HG03342 (cell line): ENCODE measurements around the gene NIBAN1.

Experiments
- ATAC-seq: cut with Tn5 transposase; IDR thresholded peaks from one replicate; pipeline ENCODE4 v1.9.1; 2021; ENCODE audit warnings: mild to moderate bottlenecking, moderate library complexity; ENCODE audit not compliant: unreplicated experiment

NIBAN1 gene

GRCh38 chr1:184947497-184948256 lies 26.6 kb downstream of the NIBAN1 start:
- no peak for ATAC-seq

DNA sequence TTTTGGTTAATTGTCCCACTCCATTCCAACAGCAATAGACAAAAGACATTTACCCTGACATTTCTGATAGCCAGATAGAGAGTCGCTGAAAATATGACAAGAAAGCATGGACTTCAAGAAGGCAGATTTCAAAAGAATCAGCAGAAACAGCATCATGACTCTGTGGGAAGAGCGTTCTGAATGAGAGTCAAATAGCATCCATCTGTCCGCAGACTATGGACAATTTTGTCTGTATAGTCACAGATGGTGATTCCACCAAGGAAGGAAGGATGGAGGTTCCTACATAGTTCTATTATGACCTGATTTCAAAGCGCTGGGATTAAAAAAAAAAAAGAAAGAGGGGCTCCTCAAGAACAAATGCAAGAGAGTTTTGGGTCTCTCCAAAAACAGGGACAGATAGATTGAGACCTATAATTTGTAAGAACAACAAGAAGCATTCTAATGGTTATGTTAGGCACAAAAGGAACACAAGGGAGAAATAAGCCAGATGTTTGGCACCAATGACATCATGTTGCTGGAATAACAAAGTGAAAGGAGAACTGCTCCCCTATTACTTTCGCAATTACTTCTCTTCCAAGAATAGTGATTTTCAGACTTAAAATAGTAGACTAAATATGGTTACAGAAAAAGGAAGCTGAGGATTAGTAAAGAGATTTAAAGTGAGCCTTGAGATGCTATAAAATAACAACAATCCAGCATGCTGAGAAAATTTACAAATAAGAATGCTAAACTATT lies 28.5 kb downstream of the NIBAN1 start:
- peak; percentile 65 for ATAC-seq

DNA sequence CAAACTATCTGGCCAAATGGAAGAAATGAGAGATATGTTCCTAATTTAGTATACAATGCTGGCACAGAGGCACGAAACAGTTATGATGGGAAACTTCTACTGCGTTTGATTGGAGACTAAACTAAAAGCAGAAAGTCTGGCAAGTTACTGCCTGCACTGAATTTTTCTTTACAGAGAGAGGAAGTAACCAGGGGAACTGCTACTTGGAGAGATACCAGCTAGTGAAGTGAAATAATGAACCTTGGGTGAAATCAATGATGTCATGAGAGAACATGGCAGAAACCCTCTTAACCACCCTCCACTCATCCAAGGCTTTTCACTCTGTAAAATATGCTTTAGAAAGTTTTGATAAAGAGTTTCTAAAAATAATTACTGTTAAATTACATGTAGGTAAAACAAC lies 29.3 kb downstream of the NIBAN1 start:
- ATAC-seq = peak; percentile 60

GRCh38 chr1:184943998-184944397 lies 30.3 kb downstream of the NIBAN1 start:
- no peak for ATAC-seq

GRCh38 chr1:184941735-184942134 lies 32.6 kb downstream of the NIBAN1 start:
- peak; percentile 57 for ATAC-seq

DNA sequence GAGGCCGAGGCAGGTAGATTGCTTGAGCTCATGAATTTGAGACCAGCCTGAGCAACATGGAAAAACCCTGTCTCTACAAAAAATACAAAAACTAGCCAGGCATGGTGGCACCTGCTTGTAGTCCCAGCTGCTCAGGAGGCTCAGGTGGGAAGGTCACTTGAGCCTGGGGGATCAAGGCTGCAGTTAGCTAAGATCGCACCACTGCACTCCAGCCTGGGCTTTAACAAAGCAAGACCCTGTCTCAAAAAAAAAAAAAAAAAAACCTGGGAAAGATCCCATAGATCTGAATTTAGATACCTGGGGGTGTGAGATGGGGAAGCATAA lies 32.9 kb downstream of the NIBAN1 start:
- ATAC-seq = peak; percentile 12

DNA sequence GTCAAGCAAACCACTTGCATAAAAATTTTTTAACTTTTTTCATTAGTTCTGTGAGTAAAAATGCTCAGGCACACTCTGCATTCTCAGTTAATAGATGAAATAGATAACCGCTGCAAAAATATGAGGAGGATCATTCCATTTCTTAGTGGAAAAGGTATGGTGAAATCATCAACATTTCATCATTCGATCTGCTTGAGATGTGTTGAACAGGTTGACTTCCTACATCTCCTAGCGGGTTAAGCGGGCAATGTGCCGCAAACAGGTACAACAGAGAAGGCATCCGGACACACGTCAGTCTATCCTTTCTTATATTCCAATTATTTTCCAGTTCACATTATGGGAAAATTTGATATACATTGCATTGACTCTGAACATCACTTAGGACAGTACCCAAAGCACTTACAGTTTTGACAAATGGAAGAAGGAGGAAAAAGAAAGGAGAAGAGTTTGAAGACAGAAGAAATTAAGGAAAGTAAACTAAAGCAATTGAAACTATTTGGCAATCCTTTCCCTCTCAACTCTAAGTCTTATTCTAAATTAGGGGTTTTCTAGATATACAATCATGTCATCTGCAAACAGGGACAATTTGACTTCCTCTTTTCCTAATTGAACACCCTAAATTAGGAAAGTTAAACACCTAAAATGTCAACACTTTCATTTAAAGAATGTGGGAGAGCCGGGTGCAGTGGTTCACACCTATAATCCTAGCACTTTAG lies 33.5 kb downstream of the NIBAN1 start:
- ATAC-seq = no peak

GRCh38 chr1:184940226-184940625 lies 34.1 kb downstream of the NIBAN1 start:
- no peak for ATAC-seq

- no peak for ATAC-seq
Measured at GRCh38 chr1:184937729-184938128, 36.6 kb downstream of the NIBAN1 start.

DNA sequence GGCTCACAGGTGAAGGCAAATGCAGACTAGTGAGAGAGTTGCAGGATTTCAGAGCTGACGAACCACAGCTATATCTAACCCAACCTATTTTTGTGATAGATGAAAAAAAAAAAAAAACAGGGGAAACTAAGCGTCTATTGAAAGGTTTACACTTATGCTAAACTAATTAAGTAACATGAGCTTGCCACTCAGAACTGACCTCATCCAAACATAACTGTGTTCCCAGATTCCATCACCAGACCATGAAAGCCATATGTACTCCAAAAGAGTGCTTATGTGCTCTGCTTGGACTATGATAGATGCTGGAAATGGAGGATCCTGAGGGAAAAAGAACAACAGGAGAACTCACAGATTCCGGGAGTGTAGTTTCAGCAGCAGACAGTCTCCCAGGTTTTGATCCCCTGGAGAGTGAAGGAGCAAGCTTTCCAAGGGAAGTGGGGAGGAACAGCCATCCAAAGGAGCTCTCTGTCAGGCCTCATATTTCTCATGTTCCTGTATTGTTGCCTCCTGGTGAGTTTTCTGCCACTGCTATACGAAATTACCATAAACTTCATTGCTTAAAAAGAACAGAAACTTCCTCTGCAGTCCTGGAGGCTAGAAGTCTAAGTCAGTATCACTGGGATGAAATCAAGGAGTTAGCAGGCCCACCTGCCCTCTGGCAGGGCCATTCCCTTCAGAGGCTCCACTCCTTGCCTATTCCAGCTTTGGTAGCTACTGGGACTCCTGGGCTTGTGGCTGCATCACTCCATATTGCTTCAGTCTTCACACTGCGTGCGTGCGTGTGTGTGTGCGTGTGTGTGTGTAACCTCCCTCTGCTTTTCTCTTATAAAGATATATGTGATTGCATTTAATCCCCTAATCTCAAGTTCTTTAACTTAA lies 38.1 kb downstream of the NIBAN1 start:
- no peak for ATAC-seq

DNA sequence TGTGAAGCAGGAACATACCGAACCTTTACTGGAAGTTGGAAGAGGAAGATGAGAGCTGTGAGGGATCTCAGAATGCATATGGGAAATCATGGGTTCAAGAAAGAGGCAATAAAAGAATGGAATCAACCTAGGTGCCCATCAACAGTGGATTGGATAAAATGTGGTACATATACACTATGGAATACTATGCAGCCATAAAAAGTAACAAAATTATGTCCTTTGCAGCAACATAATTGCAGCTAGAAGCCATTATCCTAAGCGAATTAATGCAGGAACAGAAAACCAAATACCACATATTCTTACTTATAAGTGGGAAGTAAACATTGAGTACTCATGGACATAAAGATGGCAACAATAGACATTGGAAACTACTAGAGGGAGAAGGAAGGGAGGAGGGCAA lies 40.4 kb downstream of the NIBAN1 start:
- no peak for ATAC-seq

DNA sequence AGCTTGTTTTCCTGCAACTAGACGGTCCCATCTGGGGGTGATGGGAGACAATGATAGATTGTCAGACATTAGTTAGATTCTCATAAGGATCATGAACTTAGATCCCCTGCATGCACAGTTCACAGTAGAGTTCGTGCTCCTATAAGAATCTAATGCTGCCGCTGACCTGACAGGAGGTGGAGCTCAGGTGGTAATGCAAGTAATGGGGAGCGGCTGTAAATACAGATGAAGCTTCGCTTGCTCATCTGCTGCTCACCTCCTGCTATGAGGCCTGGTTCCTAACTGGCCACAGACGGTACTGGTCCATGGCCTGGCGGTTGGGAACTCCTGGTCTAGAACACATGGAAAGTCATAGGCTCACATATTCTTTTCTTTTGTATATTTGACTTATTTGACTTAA lies 42.0 kb downstream of the NIBAN1 start:
- ATAC-seq = no peak

GRCh38 chr1:184931566-184931965 lies 42.7 kb downstream of the NIBAN1 start:
- ATAC-seq = no peak

GRCh38 chr1:184930645-184931044 lies 43.7 kb downstream of the NIBAN1 start:
- ATAC-seq = no peak

GRCh38 chr1:184930232-184930631 lies 44.1 kb downstream of the NIBAN1 start:
- no peak for ATAC-seq

GRCh38 chr1:184929711-184930202 lies 44.6 kb downstream of the NIBAN1 start:
- ATAC-seq = no peak

- no peak for ATAC-seq
Measured at GRCh38 chr1:184928394-184928793, 45.9 kb downstream of the NIBAN1 start.
